GM03348 (cell line): ENCODE data around the gene ADAMTS17.

Experiments
- DNase-seq: peaks from one replicate; pipeline ENCODE4 v3.0.0; 2012; ENCODE audit warnings: low spot score

The ADAMTS17 gene

GRCh38 chr15:100052716-100053473 lies 288.9 kb downstream of the ADAMTS17 start:
- DNase-seq: no peak

- no peak for DNase-seq
Measured at GRCh38 chr15:100050877-100051786, 290.6 kb downstream of the ADAMTS17 start.

- DNase-seq: no peak
Measured at GRCh38 chr15:100049936-100050876, 291.6 kb downstream of the ADAMTS17 start.

- no peak for DNase-seq
Measured at GRCh38 chr15:100049483-100049882, 292.3 kb downstream of the ADAMTS17 start.

DNA sequence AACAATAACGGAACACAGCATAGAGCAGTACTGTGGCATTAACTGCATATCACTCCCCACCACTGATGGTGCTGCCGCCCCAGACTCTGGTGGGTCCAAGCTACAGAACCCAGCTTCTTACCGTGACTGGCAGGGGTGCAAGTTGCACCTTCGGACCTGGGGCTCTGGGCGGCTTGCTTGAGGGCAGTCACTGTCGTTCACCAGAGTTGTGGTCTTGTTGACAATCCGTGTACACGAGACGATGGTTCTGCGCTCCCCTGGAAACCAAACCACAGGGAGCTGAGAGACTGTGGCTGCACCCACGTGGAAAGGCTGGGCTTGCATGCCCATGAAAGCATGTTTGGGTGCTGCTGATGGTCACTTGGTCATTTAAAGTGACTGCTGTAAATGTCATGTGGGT lies 293.0 kb downstream of the ADAMTS17 start:
- DNase-seq: no peak

DNA sequence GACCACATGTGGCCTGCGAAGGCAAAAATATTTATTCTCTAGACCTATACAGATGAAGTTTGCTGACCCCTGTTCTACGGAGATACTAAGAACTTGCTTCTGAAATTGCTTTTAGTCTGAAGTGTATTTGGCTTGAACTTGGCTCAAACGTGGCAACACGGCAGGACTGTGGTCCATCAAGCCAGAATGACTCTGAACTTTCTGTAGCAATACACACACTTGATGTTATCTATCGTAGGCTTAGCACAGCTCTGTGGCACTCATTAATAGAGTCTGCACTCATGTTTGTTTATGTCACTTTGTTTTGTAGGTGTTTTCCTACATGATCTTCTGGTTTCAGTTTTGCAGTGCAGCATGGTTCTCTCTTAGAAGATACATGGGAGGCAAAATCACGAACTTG lies 298.1 kb downstream of the ADAMTS17 start:
- DNase-seq: no peak

GRCh38 chr15:100043068-100043641 lies 298.6 kb downstream of the ADAMTS17 start:
- no peak for DNase-seq

DNA sequence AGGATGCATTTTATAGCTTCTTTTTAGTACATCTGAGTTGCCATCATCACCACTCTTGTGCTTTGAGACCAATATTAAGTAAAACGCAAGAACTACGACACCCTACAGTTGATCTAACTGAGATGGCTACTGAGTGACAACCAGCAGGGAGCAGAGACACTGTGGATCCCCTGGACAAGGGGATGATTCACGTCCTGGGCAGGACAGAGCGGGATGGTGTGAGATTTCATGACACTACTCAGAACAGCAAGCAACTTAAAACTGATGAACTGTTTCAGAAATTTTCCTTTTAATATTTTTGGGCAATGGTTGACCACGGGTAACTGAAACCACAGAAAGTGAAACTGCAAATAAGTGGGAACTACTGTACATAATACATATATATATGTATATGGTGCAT lies 299.2 kb downstream of the ADAMTS17 start:
- DNase-seq: no peak

GRCh38 chr15:100041127-100041828 lies 300.5 kb downstream of the ADAMTS17 start:
- no peak for DNase-seq

GRCh38 chr15:100039994-100040393 lies 301.8 kb downstream of the ADAMTS17 start:
- DNase-seq: no peak

DNA sequence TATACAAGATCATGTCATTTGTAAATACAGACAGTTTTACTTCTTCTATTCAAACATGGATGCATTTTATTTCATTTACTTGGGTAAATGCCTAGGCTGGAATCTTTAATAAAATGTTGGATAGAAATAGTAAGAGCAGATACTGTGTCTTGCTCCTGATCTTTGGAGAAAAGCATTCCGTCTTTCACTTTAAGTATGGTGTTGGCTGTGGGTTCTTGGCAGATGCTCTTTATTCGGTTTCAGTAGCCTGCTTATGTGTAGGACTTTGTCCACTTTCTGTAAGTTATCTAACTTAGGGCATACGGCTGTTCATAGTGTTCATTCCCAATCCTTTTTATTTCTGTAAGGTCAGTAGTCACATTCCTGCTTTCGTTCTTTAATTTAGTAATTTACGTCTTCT lies 303.0 kb downstream of the ADAMTS17 start:
- no peak for DNase-seq

DNA sequence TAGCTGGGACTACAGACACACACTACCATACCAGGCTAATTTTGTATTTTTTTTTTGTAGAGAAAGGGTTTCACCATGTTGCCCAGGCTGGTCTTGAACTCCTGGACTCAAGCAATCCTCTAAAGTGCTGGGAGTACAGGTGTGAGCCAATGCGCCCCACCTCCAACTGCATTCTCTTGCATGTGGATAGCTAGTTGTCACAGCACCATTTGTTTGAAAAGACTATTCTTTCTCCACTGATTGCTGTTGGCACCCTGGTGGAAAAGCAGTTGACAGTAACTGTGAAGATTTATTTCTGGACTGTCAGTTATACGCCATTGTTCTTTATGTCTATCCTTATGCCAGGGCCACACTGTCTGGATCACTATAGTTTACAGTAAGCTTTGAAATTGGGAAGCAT lies 303.9 kb downstream of the ADAMTS17 start:
- DNase-seq: no peak

GRCh38 chr15:100036015-100036414 lies 305.8 kb downstream of the ADAMTS17 start:
- no peak for DNase-seq

GRCh38 chr15:100034191-100034590 lies 307.6 kb downstream of the ADAMTS17 start:
- DNase-seq: no peak

DNA sequence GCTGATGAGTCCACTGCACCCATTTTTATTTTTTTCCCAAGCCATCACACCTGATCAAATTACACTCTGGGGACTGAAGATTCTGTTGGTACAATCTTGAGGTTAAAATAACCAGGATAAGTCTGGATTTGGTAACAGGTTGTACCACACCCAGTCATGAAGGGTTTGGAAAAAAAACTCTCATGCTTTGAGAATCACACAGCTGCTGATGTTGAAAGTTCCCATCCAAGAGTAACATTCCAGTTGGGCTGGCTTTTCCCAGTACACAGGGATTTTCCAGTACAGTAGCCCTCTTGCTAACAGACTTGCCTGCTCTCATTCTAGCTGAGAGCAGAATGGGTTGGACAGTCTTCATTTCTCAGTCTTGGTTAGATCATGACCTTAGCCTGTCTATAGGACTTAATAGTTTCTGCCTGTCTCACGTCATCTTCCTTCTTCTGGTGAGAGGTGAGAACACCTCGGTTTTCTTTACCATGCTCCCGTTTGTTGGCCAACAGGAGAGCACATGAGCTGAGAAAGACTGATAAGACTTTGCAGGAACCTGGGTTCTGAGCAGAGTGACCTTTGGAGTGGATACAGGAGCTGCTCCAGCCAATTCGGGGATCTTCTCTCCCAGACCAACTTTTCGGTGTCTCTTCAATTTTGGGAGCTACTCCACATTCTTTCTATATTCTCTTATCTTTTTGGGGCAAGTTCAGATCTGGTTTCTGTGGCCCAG lies 308.5 kb downstream of the ADAMTS17 start:
- no peak for DNase-seq

- DNase-seq: no peak
Measured at GRCh38 chr15:100032358-100033085, 309.3 kb downstream of the ADAMTS17 start.

DNA sequence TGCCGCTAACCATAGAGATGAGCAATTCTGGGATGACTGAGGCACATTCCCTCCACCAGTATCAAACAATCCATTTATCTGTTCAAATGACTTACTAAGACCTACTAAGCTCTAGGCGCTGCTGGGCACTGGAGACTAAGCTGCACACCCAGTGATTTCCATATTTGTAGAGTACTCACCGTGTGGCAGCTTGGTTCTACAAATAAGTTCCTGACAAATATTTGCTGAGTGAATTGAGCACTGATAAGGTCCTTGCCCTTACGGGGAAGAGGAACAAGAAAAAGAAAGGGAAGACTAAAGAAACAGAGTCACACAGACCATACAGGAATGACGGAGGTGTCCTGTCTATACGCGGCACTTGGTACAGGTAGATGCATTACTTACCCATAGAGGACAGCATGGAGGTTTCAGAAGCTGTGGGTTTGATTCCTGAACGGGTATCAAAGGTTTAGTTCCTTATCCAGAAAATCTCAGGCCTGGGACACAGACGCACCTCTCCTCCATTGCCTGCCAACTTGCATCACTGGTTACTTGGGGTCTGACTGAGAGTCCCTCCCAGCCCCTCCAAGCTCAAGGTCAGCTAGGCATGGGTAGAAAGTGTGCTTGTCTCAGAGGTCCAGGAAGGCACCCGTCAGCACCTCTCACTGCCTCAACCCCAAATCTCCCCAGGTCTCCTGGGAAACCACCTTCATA lies 310.0 kb downstream of the ADAMTS17 start:
- DNase-seq: no peak

DNA sequence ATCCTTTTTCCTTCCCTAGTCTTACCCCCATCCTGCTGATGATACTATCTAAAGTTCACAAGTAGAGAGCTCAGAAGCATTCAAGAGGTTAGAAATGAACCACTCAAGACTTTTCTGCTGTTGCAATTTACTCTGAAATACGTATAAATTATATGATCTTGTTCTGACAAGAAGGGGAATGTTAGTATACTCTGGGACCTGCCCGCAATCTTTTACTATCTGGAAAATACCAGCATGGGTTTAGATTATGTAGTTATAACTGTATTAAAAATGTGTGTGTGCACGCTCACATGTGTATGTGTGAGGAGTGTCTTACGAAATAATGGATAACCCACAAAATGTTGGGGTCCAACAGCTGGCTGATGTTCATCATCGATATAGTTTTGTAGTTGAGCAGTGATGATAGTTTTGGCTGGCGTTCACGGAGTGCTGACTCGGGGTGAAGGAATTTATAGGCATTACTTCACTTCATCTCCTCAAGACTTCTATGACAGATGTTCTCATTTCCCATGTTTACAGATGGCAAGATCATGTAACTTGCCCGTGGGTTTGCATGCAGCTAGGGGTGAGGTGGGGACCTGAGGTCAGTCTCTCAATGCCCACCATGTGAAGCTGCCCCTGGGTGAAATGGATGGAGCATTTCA lies 311.1 kb downstream of the ADAMTS17 start:
- DNase-seq: no peak
